Measurements from ENCODE around the gene FOXD4L1. TPM values are rescaled to one million over a fixed set of nuclear protein-coding genes. Genes with fewer than 3 reads are reported as not detected.
"Not testable (repeated sequence)": the region's sequence is repeated elsewhere in the genome, so short reads cannot be mapped to it uniquely, and the experiment has no call there.

FOXD4L1 gene
- total RNA-seq, 1 donor from 2014 or later, result 0.23 TPM

GRCh38 chr2:113508187-113508586, 9.7 kb downstream of the FOXD4L1 start:
- DNase-seq (ENCODE audit: low read depth, low spot score); H3K9me3 Mint-ChIP-seq; H3K36me3 Mint-ChIP-seq (ENCODE audit: low read depth); H3K4me1 Mint-ChIP-seq; H3K27ac Mint-ChIP-seq (ENCODE audit: unreplicated experiment); H3K4me3 Mint-ChIP-seq: not testable (repeated sequence)
- peaks cover 60% of the 10 kb centered on the region for H3K27me3 Mint-ChIP-seq (ENCODE audit: low read depth)

GRCh38 chr2:113510913-113511312, 12.4 kb downstream of the FOXD4L1 start:
- H3K27me3 Mint-ChIP-seq (ENCODE audit: low read depth), result peaks cover 65% of the 10 kb centered on the region
- not testable (repeated sequence) for H3K9me3 Mint-ChIP-seq; H3K36me3 Mint-ChIP-seq (ENCODE audit: low read depth); H3K4me3 Mint-ChIP-seq; H3K4me1 Mint-ChIP-seq; H3K27ac Mint-ChIP-seq (ENCODE audit: unreplicated experiment); DNase-seq (ENCODE audit: low read depth, low spot score)

GRCh38 chr2:113511859-113512258, 13.4 kb downstream of the FOXD4L1 start:
- H3K36me3 Mint-ChIP-seq (ENCODE audit: low read depth); H3K4me3 Mint-ChIP-seq; DNase-seq (ENCODE audit: low read depth, low spot score); H3K9me3 Mint-ChIP-seq; H3K4me1 Mint-ChIP-seq; H3K27ac Mint-ChIP-seq (ENCODE audit: unreplicated experiment): not testable (repeated sequence)
- H3K27me3 Mint-ChIP-seq (ENCODE audit: low read depth), result peaks cover 61% of the 10 kb centered on the region

GRCh38 chr2:113515457-113515856, 17.0 kb downstream of the FOXD4L1 start:
- DNase-seq (ENCODE audit: low read depth, low spot score); H3K36me3 Mint-ChIP-seq (ENCODE audit: low read depth); H3K4me3 Mint-ChIP-seq; H3K4me1 Mint-ChIP-seq; H3K27ac Mint-ChIP-seq (ENCODE audit: unreplicated experiment); H3K9me3 Mint-ChIP-seq: not testable (repeated sequence)
- H3K27me3 Mint-ChIP-seq (ENCODE audit: low read depth), result peaks cover 30% of the 10 kb centered on the region

GRCh38 chr2:113515995-113516394, 17.5 kb downstream of the FOXD4L1 start:
- not testable (repeated sequence) for H3K36me3 Mint-ChIP-seq (ENCODE audit: low read depth); DNase-seq (ENCODE audit: low read depth, low spot score); H3K4me3 Mint-ChIP-seq; H3K9me3 Mint-ChIP-seq; H3K4me1 Mint-ChIP-seq; H3K27ac Mint-ChIP-seq (ENCODE audit: unreplicated experiment)
- H3K27me3 Mint-ChIP-seq (ENCODE audit: low read depth), result peaks cover 33% of the 10 kb centered on the region

- H3K4me1 Mint-ChIP-seq; H3K4me3 Mint-ChIP-seq; H3K27ac Mint-ChIP-seq (ENCODE audit: unreplicated experiment); DNase-seq (ENCODE audit: low read depth, low spot score); H3K36me3 Mint-ChIP-seq (ENCODE audit: low read depth); H3K9me3 Mint-ChIP-seq: not testable (repeated sequence)
- H3K27me3 Mint-ChIP-seq (ENCODE audit: low read depth), result peaks cover 25% of the 10 kb centered on the region
Measured at GRCh38 chr2:113517025-113517424, 18.6 kb downstream of the FOXD4L1 start.

- H3K27ac Mint-ChIP-seq (ENCODE audit: unreplicated experiment); H3K9me3 Mint-ChIP-seq; H3K4me3 Mint-ChIP-seq: not testable (repeated sequence)
Measured at GRCh38 chr2:113520837-113521236, 22.4 kb downstream of the FOXD4L1 start.

GRCh38 chr2:113521492-113521891, 23.0 kb downstream of the FOXD4L1 start:
- not testable (repeated sequence) for H3K36me3 Mint-ChIP-seq (ENCODE audit: low read depth); H3K4me3 Mint-ChIP-seq; H3K27ac Mint-ChIP-seq (ENCODE audit: unreplicated experiment); DNase-seq (ENCODE audit: low read depth, low spot score); H3K27me3 Mint-ChIP-seq (ENCODE audit: low read depth); H3K9me3 Mint-ChIP-seq; H3K4me1 Mint-ChIP-seq

More at GRCh38 chr2:113520837-113521236, 22.4 kb downstream of the FOXD4L1 start:
- not testable (repeated sequence) for H3K36me3 Mint-ChIP-seq (ENCODE audit: low read depth); H3K4me1 Mint-ChIP-seq; H3K27me3 Mint-ChIP-seq (ENCODE audit: low read depth); DNase-seq (ENCODE audit: low read depth, low spot score)

- H3K9me3 Mint-ChIP-seq; H3K4me1 Mint-ChIP-seq; H3K27ac Mint-ChIP-seq (ENCODE audit: unreplicated experiment); DNase-seq (ENCODE audit: low read depth, low spot score); H3K4me3 Mint-ChIP-seq; H3K36me3 Mint-ChIP-seq (ENCODE audit: low read depth): not testable (repeated sequence)
- peaks cover 24% of the 10 kb centered on the region for H3K27me3 Mint-ChIP-seq (ENCODE audit: low read depth)
Measured at GRCh38 chr2:113524986-113525385, 26.5 kb downstream of the FOXD4L1 start.

GRCh38 chr2:113527350-113528045, 29.0 kb downstream of the FOXD4L1 start:
- H3K27me3 Mint-ChIP-seq (ENCODE audit: low read depth), result peaks cover 32% of the 10 kb centered on the region
- TF ChIP-seq CTCF (conservative IDR thresholded peaks at IDR 0.05), result peak; percentile 27
- not testable (repeated sequence) for H3K27ac Mint-ChIP-seq (ENCODE audit: unreplicated experiment); H3K4me1 Mint-ChIP-seq; H3K36me3 Mint-ChIP-seq (ENCODE audit: low read depth); H3K4me3 Mint-ChIP-seq; DNase-seq (ENCODE audit: low read depth, low spot score); H3K9me3 Mint-ChIP-seq

- not testable (repeated sequence) for H3K36me3 Mint-ChIP-seq (ENCODE audit: low read depth); DNase-seq (ENCODE audit: low read depth, low spot score); H3K9me3 Mint-ChIP-seq; H3K4me1 Mint-ChIP-seq; H3K27ac Mint-ChIP-seq (ENCODE audit: unreplicated experiment); H3K4me3 Mint-ChIP-seq
- peaks cover 36% of the 10 kb centered on the region for H3K27me3 Mint-ChIP-seq (ENCODE audit: low read depth)
Measured at GRCh38 chr2:113528126-113528525, 29.7 kb downstream of the FOXD4L1 start.

- not testable (repeated sequence) for H3K4me3 Mint-ChIP-seq; H3K9me3 Mint-ChIP-seq; H3K36me3 Mint-ChIP-seq (ENCODE audit: low read depth); DNase-seq (ENCODE audit: low read depth, low spot score); H3K4me1 Mint-ChIP-seq; H3K27ac Mint-ChIP-seq (ENCODE audit: unreplicated experiment)
- H3K27me3 Mint-ChIP-seq (ENCODE audit: low read depth), result peaks cover 44% of the 10 kb centered on the region
Measured at GRCh38 chr2:113528904-113529303, 30.4 kb downstream of the FOXD4L1 start.

- H3K4me1 Mint-ChIP-seq; H3K36me3 Mint-ChIP-seq (ENCODE audit: low read depth); DNase-seq (ENCODE audit: low read depth, low spot score); H3K4me3 Mint-ChIP-seq; H3K27ac Mint-ChIP-seq (ENCODE audit: unreplicated experiment); H3K9me3 Mint-ChIP-seq: not testable (repeated sequence)
- peaks cover 44% of the 10 kb centered on the region for H3K27me3 Mint-ChIP-seq (ENCODE audit: low read depth)
Measured at GRCh38 chr2:113532991-113533390, 34.5 kb downstream of the FOXD4L1 start.

Data from neural crest cell (in vitro differentiated cells).